SU-DHL-6 (cell line): ENCODE results near the gene FHIP2A.

ENCODE experiments used
- H2AFZ ChIP-seq: fragments of 200-600 bp; sonication (generic); 2 replicates; pipeline ENCODE4 v1.6.1; 2014; ENCODE audit warnings: low read depth, mild to moderate bottlenecking, moderate library complexity, mixed read lengths, antibody characterized with exemption, low read length; ENCODE audit not compliant: severe bottlenecking
- H3F3A ChIP-seq: fragments of 200-600 bp; shearing (Covaris generic); 2 replicates; pipeline ENCODE4 v1.6.0; 2016; ENCODE audit warnings: antibody characterized with exemption, mild to moderate bottlenecking; ENCODE audit not compliant: insufficient read depth
- H3K27ac ChIP-seq: fragments of 200-600 bp; sonication (generic); 2 replicates; pipeline ENCODE4 v1.5.1; 2016; ENCODE audit warnings: low read depth, mild to moderate bottlenecking, low read length, moderate library complexity, mixed read lengths
- H3K27me3 ChIP-seq: fragments of 200-600 bp; sonication (generic), shearing (Covaris generic); 2 replicates; pipeline ENCODE4 v1.6.0; 2014; ENCODE audit warnings: mild to moderate bottlenecking, low read length
- H3K36me3 ChIP-seq: fragments of 200-600 bp; sonication (generic); 2 replicates; pipeline ENCODE4 v1.6.1; 2014; ENCODE audit warnings: mild to moderate bottlenecking, low read length, mixed read lengths
- H3K4me2 ChIP-seq: fragments of 300-600, 200-600 bp; shearing (Covaris generic), sonication (generic); 2 replicates; pipeline ENCODE4 v1.6.0; 2014; ENCODE audit warnings: low read length, low read depth, mild to moderate bottlenecking; ENCODE audit not compliant: poor library complexity, severe bottlenecking
- H3K4me3 ChIP-seq: fragments of 200-600 bp; sonication (generic); 2 replicates; pipeline ENCODE4 v1.5.1; 2014; ENCODE audit warnings: antibody characterized with exemption, low read length, mild to moderate bottlenecking, mixed read lengths; ENCODE audit not compliant: insufficient read depth, poor library complexity, severe bottlenecking
- H3K79me2 ChIP-seq: fragments of 200-600 bp; sonication (generic); 2 replicates; pipeline ENCODE4 v1.6.1; 2014; ENCODE audit warnings: mild to moderate bottlenecking, low read length, moderate library complexity; ENCODE audit not compliant: insufficient read depth
- H3K9ac ChIP-seq: fragments of 200-600 bp; sonication (generic); 2 replicates; pipeline ENCODE4 v1.7.0; 2014; ENCODE audit warnings: mild to moderate bottlenecking, low read length
- H3K9me2 ChIP-seq: fragments of 200-600 bp; sonication (generic); replicated peaks from 2 replicates; pipeline ENCODE4 v1.6.1; 2014; ENCODE audit warnings: low read length; ENCODE audit not compliant: insufficient read depth
- H3K9me3 ChIP-seq: fragments of 200-600 bp; sonication (generic); 2 replicates; pipeline ENCODE4 v1.6.1; 2014; ENCODE audit warnings: low read length, mixed read lengths; ENCODE audit not compliant: insufficient read depth
- H4K20me1 ChIP-seq: fragments of 200-600 bp; sonication (generic); 2 replicates; pipeline ENCODE4 v1.6.1; 2014; ENCODE audit warnings: low read depth, mild to moderate bottlenecking, antibody characterized with exemption, low read length, moderate library complexity, mixed read lengths
- CTCF ChIP-seq: fragments of 200-600 bp; sonication (generic); IDR thresholded peaks from one replicate; pipeline ENCODE4 v1.5.1; 2017; ENCODE audit warnings: antibody characterized with exemption, mild to moderate bottlenecking, low read length, moderate library complexity; ENCODE audit not compliant: insufficient read depth, poor library complexity, severe bottlenecking
- EZH2phosphoT487 ChIP-seq: fragments of 200-600 bp; sonication (generic), shearing (Covaris generic); conservative IDR thresholded peaks from 2 replicates; pipeline ENCODE4 v1.6.1; 2018; ENCODE audit warnings: mild to moderate bottlenecking, antibody characterized with exemption, low read length, moderate library complexity, mixed read lengths

The FHIP2A gene

DNA sequence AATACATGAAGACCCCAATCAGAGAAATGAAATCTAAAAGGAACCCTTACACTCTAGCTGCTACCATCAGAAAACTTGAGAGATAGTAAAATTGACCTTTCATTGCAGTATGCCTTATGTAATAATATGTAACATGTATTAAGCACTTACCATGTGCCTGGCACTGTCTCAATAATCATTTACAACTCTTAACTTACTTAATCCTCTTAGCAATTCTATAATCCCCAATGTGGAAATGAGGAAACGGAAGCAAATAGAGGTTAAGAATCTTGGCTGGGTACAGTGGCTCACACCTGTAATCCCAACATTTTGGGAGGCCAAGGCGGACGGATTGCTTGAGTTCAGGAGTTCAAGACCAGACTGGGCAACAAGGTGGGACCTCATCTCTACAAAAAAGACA lies 29.8 kb upstream of the FHIP2A start:
- no peaks in the 10 kb centered on the region for H4K20me1 ChIP-seq
- no peaks in the 10 kb centered on the region for H3K9me2 ChIP-seq
- no peak overlapping the region for H3K9ac ChIP-seq
- H3K36me3 ChIP-seq: no peaks in the 10 kb centered on the region
- no peak overlapping the region for H3K27ac ChIP-seq
- H2AFZ ChIP-seq: no peak overlapping the region
- TF ChIP-seq CTCF: no peak
- no peak for TF ChIP-seq EZH2phosphoT487
- no peaks in the 10 kb centered on the region for H3K79me2 ChIP-seq
- no peaks in the 10 kb centered on the region for H3K27me3 ChIP-seq
- H3K9me3 ChIP-seq: no peaks in the 10 kb centered on the region
- no peaks in the 10 kb centered on the region for H3F3A ChIP-seq
- no peak overlapping the region for H3K4me2 ChIP-seq
- no peak overlapping the region for H3K4me3 ChIP-seq

DNA sequence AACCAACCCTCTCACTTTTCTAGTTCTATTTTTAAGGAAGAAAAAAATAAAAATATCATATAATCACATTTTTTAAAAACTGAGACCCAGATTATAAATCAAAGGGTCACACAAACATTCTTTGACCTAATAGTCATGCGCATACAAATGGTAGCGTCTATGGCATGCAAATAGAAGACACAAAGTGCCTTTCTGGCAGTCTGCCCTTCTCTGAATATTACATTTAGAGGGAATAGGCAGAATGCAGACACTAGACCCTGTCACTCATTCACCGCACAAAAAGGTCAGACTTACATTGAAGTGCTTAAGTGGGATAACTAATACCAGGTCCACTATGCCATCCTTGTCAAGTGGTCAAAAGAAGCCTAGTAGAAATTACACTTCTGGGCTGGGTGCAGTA lies 26.5 kb upstream of the FHIP2A start:
- Histone ChIP-seq H3K36me3 (no peaks in the 10 kb centered on the region), H3F3A (no peaks in the 10 kb centered on the region), H3K27ac (no peak overlapping the region), H4K20me1 (no peaks in the 10 kb centered on the region), H3K79me2 (no peaks in the 10 kb centered on the region), H2AFZ (no peak overlapping the region), H3K9me2 (no peaks in the 10 kb centered on the region), H3K9me3 (no peaks in the 10 kb centered on the region), H3K9ac (no peak overlapping the region), H3K4me3 (no peak overlapping the region), H3K4me2 (no peak overlapping the region), H3K27me3 (no peaks in the 10 kb centered on the region)
- no peak for TF ChIP-seq EZH2phosphoT487
- TF ChIP-seq CTCF: no peak

- no peak overlapping the region for H3K27ac ChIP-seq
- H3K9ac ChIP-seq: no peak overlapping the region
- H3K36me3 ChIP-seq: no peaks in the 10 kb centered on the region
- no peak overlapping the region for H3K4me2 ChIP-seq
- H3F3A ChIP-seq: no peaks in the 10 kb centered on the region
- no peak overlapping the region for H3K4me3 ChIP-seq
- no peak for TF ChIP-seq CTCF
- TF ChIP-seq EZH2phosphoT487: no peak
- H4K20me1 ChIP-seq: no peaks in the 10 kb centered on the region
- no peak overlapping the region for H2AFZ ChIP-seq
- no peaks in the 10 kb centered on the region for H3K79me2 ChIP-seq
- no peaks in the 10 kb centered on the region for H3K27me3 ChIP-seq
- no peaks in the 10 kb centered on the region for H3K9me2 ChIP-seq
- H3K9me3 ChIP-seq: no peaks in the 10 kb centered on the region
These were observed 21.2 kb upstream of the FHIP2A start for GRCh38 chr10:114800361-114800760.

- no peaks in the 10 kb centered on the region for H4K20me1 ChIP-seq
- H3K36me3 ChIP-seq: no peaks in the 10 kb centered on the region
- TF ChIP-seq EZH2phosphoT487 (no peak), CTCF (no peak)
- no peaks in the 10 kb centered on the region for H3F3A ChIP-seq
- H3K79me2 ChIP-seq: no peaks in the 10 kb centered on the region
- no peak overlapping the region for H3K27ac ChIP-seq
- no peak overlapping the region for H3K4me3 ChIP-seq
- no peaks in the 10 kb centered on the region for H3K27me3 ChIP-seq
- no peak overlapping the region for H3K9ac ChIP-seq
- H3K9me2 ChIP-seq: no peaks in the 10 kb centered on the region
- no peak overlapping the region for H3K4me2 ChIP-seq
- H2AFZ ChIP-seq: no peak overlapping the region
- no peaks in the 10 kb centered on the region for H3K9me3 ChIP-seq
These were observed 20.2 kb upstream of the FHIP2A start for GRCh38 chr10:114801411-114801813.
